HEK293 (cell line): ENCODE results near the gene SAGE1.

Experiments used
- CTCF ChIP-seq: fragments of 450-650 bp; formaldehyde crosslinking; IDR thresholded peaks from 2 replicates; pipeline ENCODE4 v1.5.1; 2016; ENCODE audit warnings: missing biosample characterization, missing genetic modification characterization
- GLI4 ChIP-seq: fragments of 450-650 bp; formaldehyde crosslinking; IDR thresholded peaks from 2 replicates; pipeline ENCODE4 v1.5.1; 2016; ENCODE audit warnings: missing biosample characterization, missing genetic modification characterization
- IKZF3 ChIP-seq: fragments of 450-650 bp; IDR thresholded peaks from 2 replicates; pipeline ENCODE4 v1.5.0; 2018; ENCODE audit warnings: missing biosample characterization, mild to moderate bottlenecking, missing genetic modification characterization, moderate library complexity
- PRDM4 ChIP-seq: fragments of 450-650 bp; formaldehyde crosslinking; IDR thresholded peaks from 2 replicates; pipeline ENCODE4 v1.5.1; 2017; ENCODE audit warnings: missing biosample characterization, missing genetic modification characterization
- SALL2 ChIP-seq: fragments of 450-650 bp; formaldehyde crosslinking; IDR thresholded peaks from 2 replicates; pipeline ENCODE4 v1.5.0; 2017; ENCODE audit warnings: missing biosample characterization, mild to moderate bottlenecking, missing genetic modification characterization, borderline replicate concordance
- ZBTB21 ChIP-seq: fragments of 450-650 bp; formaldehyde crosslinking; IDR thresholded peaks from 2 replicates; pipeline ENCODE4 v1.5.1; 2017; ENCODE audit warnings: missing biosample characterization, missing genetic modification characterization
- ZNF24 ChIP-seq: fragments of 450-650 bp; formaldehyde crosslinking; IDR thresholded peaks from 2 replicates; pipeline ENCODE4 v1.5.1; 2016; ENCODE audit warnings: missing biosample characterization, missing genetic modification characterization
- ZNF350 ChIP-seq: fragments of 450-650 bp; formaldehyde crosslinking; IDR thresholded peaks from 2 replicates; pipeline ENCODE4 v1.5.0; 2017; ENCODE audit warnings: missing biosample characterization, mild to moderate bottlenecking, missing genetic modification characterization
- ZNF449 ChIP-seq: fragments of 450-650 bp; formaldehyde crosslinking; IDR thresholded peaks from 2 replicates; pipeline ENCODE4 v1.5.1; 2017; ENCODE audit warnings: missing biosample characterization, mild to moderate bottlenecking, missing genetic modification characterization, moderate library complexity
- ZNF529 ChIP-seq: fragments of 450-650 bp; formaldehyde crosslinking; IDR thresholded peaks from 2 replicates; pipeline ENCODE4 v1.5.1; 2017; ENCODE audit warnings: missing genetic modification characterization, missing biosample characterization; ENCODE audit not compliant: insufficient replicate concordance
- ZNF548 ChIP-seq: fragments of 450-650 bp; formaldehyde crosslinking; IDR thresholded peaks from 2 replicates; pipeline ENCODE4 v1.5.1; 2016; ENCODE audit warnings: missing biosample characterization, missing genetic modification characterization
- ZNF549 ChIP-seq: fragments of 450-650 bp; IDR thresholded peaks from 2 replicates; pipeline ENCODE4 v1.5.1; 2018; ENCODE audit warnings: missing biosample characterization, missing genetic modification characterization, mild to moderate bottlenecking, inconsistent platforms, moderate library complexity
- ZNF677 ChIP-seq: fragments of 450-650 bp; IDR thresholded peaks from 2 replicates; pipeline ENCODE4 v1.5.0; 2018; ENCODE audit warnings: missing biosample characterization, mild to moderate bottlenecking, missing genetic modification characterization, moderate library complexity
- ZSCAN23 ChIP-seq: fragments of 450-650 bp; formaldehyde crosslinking; IDR thresholded peaks from 2 replicates; pipeline ENCODE4 v1.5.1; 2016; ENCODE audit warnings: missing biosample characterization, missing genetic modification characterization

GRCh38 chrX:135890087-135890585 lies 3.4 kb upstream of the SAGE1 start:
- no peak for TF ChIP-seq ZNF24 (tag by site-specific recombination)
- TF ChIP-seq ZSCAN23 (tag by site-specific recombination), result no peak
- no peak for TF ChIP-seq ZNF677
- no peak for TF ChIP-seq CTCF (tag by site-specific recombination)
- TF ChIP-seq GLI4 (tag by site-specific recombination), result no peak
- TF ChIP-seq ZNF350 (tag by site-specific recombination), result no peak
- no peak for TF ChIP-seq ZBTB21 (tag by site-specific recombination)
- no peak for TF ChIP-seq SALL2
- no peak for TF ChIP-seq ZNF549
- no peak for TF ChIP-seq ZNF548 (tag by site-specific recombination)
- TF ChIP-seq IKZF3 (tag by site-specific recombination), result no peak
- TF ChIP-seq ZNF529, result no peak
- TF ChIP-seq PRDM4 (tag by site-specific recombination), result no peak
- TF ChIP-seq ZNF449, result no peak
